Measurements from ENCODE around the gene EIF3D. TPM values are rescaled to one million over a fixed set of nuclear protein-coding genes. Genes with fewer than 3 reads are reported as not detected.

The EIF3D gene
- total RNA-seq, 2 donors from 2014 or later: 307 to 329 TPM

DNA sequence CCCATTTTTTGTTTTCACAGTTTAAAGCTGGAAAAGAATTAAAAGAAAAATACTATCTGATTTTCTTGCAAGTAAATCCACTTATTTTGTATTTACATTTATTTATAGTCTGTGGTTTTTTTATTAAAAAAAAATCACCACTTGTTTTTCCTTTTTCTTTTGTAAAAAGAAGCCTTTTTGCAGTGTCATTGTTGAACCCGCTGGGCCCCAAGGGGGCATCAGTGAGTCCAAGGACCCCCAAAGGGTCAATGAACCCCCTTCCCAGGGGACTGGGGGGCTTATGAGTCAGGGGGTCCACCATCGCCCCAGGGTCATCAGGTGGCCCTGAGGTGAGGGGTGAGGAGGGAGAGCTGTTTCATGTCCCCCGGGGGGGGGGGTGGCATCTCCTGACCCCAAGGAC is 34.0 kb upstream of the EIF3D start:
- ATAC-seq (replicated peaks): no peak
- no peak overlapping the region for H3K4me3 Mint-ChIP-seq
- no peaks in the 10 kb centered on the region for H3K36me3 Mint-ChIP-seq (ENCODE audit: low read depth)
- no peaks in the 10 kb centered on the region for H3K4me1 Mint-ChIP-seq
- peaks cover 28% of the 10 kb centered on the region for H3K27me3 Mint-ChIP-seq
- H3K27ac Mint-ChIP-seq: no peak overlapping the region
- H3K9me3 Mint-ChIP-seq: no peaks in the 10 kb centered on the region

DNA sequence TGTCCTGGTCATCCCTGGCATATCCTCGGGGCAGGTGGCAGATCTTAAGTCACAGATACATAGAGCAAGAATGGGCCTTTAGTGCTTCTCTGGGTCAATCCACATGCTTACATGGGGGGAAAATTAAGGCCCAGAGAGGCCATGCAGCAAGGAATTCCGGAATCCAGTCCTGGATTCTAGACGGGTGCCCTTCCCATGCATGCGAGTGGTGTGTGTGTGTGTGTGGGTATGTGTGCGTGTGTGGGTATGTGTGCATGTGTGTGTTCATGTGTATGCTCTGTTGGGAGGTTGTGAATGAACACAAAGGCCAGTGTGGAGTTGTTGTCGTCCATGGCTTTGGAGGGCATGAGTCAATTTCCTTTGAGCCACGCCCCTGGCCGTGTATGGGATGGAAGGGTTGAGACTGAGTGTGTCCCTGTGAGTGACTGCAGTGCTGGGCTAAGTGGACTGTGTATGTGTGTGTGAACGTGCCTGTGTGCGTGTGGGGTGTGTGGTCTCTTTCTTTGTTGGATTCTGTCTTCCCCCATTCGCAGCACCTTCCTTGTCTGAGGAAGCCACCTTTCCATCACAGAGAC is 33.4 kb upstream of the EIF3D start:
- no peak overlapping the region for H3K27ac Mint-ChIP-seq
- H3K4me1 Mint-ChIP-seq: no peaks in the 10 kb centered on the region
- H3K4me3 Mint-ChIP-seq: no peak overlapping the region
- peak; percentile 42 for ATAC-seq (replicated peaks)
- no peaks in the 10 kb centered on the region for H3K36me3 Mint-ChIP-seq (ENCODE audit: low read depth)
- H3K27me3 Mint-ChIP-seq: peaks cover 29% of the 10 kb centered on the region
- no peaks in the 10 kb centered on the region for H3K9me3 Mint-ChIP-seq

DNA sequence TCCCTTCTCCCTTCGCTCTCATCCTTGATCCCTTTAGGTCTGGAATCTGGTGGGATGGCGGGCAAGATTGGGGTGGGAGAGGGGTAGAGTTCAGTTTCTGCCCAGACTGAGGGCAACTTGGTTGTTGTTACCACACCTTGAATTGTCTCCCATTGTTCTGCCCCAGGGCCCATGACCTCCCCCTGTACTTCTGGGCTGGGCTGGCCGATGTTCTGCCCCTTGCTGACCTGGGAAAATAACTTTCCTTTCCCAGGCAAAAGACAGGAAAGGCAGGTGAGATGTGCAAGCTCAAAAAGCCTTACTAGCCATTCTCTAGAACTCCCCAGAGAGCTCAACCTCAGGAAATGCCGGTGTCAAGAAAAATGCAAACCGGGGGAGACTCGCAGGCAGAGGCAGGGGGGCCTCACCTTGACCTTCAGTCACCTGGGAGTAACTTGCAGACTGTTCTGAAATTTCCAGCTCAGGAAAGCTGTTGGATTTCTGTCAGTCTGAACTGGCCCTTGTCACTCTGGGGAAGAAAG is 32.4 kb upstream of the EIF3D start:
- Mint-ChIP-seq H3K4me1 (no peaks in the 10 kb centered on the region), H3K4me3 (no peak overlapping the region), H3K9me3 (no peaks in the 10 kb centered on the region), H3K27me3 (peaks cover 27% of the 10 kb centered on the region), H3K27ac (no peak overlapping the region), H3K36me3 (ENCODE audit: low read depth) (no peaks in the 10 kb centered on the region)
- no peak for ATAC-seq (replicated peaks)

DNA sequence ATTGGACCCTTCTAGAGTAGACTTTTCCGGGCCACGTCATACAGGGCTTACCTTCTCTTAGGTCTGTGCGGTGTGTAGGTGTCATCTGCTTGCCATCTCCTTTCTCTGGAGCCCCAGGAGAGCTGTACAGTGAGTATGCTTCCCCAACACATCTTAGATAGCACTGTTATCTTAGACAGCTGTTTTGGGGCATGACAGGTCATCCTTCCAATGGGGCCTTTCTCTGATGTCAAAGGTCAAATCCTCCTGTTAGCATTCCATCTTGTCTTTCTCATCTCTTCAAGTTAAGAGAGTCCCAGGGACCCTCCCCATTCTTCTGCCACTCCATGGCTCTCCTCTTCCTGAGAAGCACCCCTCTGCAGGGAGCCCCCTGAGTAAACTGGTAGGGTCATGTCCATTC is 31.0 kb upstream of the EIF3D start:
- Mint-ChIP-seq H3K4me3 (no peak overlapping the region), H3K9me3 (no peaks in the 10 kb centered on the region), H3K36me3 (ENCODE audit: low read depth) (no peaks in the 10 kb centered on the region), H3K27ac (no peak overlapping the region), H3K27me3 (peaks cover 30% of the 10 kb centered on the region), H3K4me1 (no peaks in the 10 kb centered on the region)
- no peak for ATAC-seq (replicated peaks)

DNA sequence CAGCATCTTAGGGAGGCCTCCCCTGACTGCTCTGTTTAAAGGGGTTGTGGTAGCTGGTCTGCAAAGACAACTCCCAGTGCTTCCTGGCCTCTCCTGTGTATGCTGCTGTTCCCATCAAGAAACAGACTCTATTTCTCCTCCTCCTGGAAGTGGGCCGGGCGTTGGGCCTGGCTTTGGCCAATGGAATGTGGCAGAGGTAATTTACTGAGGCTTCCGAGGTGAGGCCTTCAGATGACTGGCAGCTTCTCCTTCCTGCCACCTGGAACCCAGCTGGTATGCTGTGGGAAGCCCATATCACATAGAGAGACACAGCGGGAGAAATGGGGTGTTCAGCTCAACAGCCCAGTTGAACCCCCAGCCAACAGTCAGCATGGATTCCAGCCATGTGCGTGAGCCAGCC is 25.1 kb upstream of the EIF3D start:
- peaks cover 26% of the 10 kb centered on the region for H3K27me3 Mint-ChIP-seq
- no peaks in the 10 kb centered on the region for H3K9me3 Mint-ChIP-seq
- no peaks in the 10 kb centered on the region for H3K36me3 Mint-ChIP-seq (ENCODE audit: low read depth)
- H3K4me3 Mint-ChIP-seq: no peak overlapping the region
- ATAC-seq (replicated peaks): no peak
- no peaks in the 10 kb centered on the region for H3K4me1 Mint-ChIP-seq
- H3K27ac Mint-ChIP-seq: no peak overlapping the region

DNA sequence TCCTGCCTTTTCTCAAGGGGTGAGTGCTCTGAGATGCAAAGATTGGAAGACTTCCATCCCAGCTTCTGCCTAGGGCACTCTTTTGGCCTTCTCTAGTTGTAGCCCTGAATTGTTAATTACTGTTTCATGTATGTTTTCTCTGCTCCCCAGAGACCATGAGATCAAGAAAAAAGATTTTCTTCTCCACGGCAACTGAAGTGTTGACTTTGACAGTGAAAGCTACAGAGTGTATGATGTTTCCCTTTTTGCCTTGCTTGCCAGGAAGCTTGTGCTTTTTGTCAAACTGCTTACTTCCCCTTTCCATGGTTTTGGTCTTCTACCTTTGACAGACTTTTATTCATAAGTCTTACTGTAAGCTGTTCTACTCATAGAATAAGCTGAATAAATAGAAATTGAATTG is 23.3 kb upstream of the EIF3D start:
- Mint-ChIP-seq H3K4me1 (peaks cover 1% of the 10 kb centered on the region), H3K36me3 (ENCODE audit: low read depth) (no peaks in the 10 kb centered on the region), H3K4me3 (no peak overlapping the region), H3K9me3 (no peaks in the 10 kb centered on the region), H3K27ac (no peak overlapping the region), H3K27me3 (peaks cover 29% of the 10 kb centered on the region)
- no peak for ATAC-seq (replicated peaks)

DNA sequence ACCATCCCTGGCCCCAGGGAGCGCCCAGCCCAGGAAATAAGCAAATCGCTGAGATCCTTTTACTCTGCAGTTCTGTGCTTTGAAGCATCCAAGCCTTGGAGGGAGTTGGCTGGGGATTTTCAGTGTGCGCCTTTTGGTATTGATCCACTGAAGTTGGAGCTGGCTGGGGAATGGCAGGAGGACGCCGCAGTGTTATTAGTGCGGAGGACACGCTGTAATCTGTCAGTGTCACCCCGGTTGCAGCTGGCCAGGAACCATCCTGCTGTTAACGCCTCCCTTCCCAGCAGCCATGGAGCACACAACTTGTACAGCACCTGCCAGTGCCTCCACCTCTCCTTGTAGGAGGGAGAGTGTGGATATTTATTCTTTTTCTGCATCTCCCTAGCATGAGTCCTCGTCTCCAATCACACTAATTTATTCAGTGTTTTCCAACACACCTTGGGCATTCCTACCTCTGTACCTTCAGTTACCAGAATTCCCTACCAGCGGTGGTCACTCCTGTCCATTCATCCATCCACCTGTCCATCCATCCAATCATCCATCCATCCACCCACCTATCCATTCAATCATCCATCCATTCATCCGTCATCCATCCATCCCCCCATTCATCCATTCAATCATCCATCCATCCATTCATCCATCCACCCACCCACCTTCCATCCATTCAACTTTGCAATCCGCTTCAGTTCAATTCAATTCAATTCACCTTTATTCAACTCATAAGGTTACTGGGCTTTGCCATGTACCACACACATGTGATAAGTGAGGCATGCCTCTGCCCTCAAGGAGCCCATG is 21.9 kb upstream of the EIF3D start:
- ATAC-seq (replicated peaks): no peak
- no peak overlapping the region for H3K27ac Mint-ChIP-seq
- no peaks in the 10 kb centered on the region for H3K9me3 Mint-ChIP-seq
- H3K4me1 Mint-ChIP-seq: peaks cover 5% of the 10 kb centered on the region
- no peak overlapping the region for H3K4me3 Mint-ChIP-seq
- H3K36me3 Mint-ChIP-seq (ENCODE audit: low read depth): no peaks in the 10 kb centered on the region
- peaks cover 30% of the 10 kb centered on the region for H3K27me3 Mint-ChIP-seq

DNA sequence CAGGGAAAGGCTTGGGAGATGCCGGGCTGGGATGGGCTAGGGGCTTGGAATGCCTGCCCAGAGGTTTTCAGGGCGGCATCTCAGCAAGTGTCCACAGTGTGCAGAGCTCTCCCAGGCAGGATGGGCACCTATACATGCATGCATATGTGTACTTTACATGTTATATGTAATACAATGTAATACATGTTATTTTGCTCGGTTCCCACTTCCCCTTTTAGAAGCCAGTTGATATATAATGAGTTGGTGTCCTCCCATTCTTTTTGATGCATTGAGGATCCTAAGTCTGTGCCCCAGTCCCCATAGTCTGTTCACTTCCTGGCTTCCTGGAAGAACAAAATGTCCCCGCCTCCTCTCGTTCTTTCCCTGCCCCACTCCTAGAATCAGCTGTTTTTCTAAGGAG is 20.1 kb upstream of the EIF3D start:
- H3K27me3 Mint-ChIP-seq: peaks cover 24% of the 10 kb centered on the region
- H3K36me3 Mint-ChIP-seq (ENCODE audit: low read depth): no peaks in the 10 kb centered on the region
- no peak overlapping the region for H3K27ac Mint-ChIP-seq
- ATAC-seq (replicated peaks): no peak
- H3K9me3 Mint-ChIP-seq: no peaks in the 10 kb centered on the region
- peaks cover 5% of the 10 kb centered on the region for H3K4me1 Mint-ChIP-seq
- H3K4me3 Mint-ChIP-seq: no peak overlapping the region

DNA sequence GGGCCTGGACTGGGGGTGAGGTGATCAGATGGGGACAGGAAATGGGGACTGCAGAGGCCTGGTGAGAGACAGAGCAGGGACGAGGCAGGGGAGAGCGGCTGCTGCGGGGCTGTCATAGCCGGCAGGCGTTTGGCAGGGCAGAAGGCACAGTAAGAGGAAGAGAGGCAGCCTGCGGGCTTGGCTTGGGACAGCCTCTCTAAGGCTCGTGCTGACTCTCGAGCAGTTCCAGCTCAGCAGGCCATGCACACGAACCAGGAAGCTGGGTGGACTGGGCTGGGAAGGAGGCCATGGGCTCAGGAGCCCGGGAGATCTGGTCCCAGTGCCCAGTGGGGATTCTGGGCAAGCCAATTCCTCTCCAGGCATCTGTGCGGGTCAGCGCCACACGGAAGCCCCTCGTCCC is 19.6 kb upstream of the EIF3D start:
- H3K4me1 Mint-ChIP-seq: peaks cover 5% of the 10 kb centered on the region

DNA sequence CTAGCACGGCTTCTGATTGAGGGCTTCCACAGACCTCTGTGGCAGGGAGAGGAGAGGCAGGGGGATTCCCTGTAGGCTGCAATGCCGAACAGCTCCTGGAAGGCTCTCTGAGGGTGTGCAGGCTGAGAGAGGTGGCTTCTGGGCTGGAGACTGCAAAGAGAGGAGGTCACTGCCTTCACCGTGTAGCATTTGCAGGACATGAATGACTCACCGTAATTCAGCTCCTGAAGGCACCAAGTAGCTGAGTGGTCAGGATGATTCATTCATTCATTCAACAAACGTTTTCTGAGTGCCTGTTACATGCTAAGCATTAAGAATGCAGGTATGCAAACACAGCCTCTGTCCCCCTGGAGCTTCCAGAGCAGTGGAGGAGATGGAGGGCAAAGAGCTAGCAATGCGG is 18.0 kb upstream of the EIF3D start:
- peaks cover 24% of the 10 kb centered on the region for H3K27me3 Mint-ChIP-seq
- H3K4me3 Mint-ChIP-seq: no peak overlapping the region
- H3K4me1 Mint-ChIP-seq: peaks cover 9% of the 10 kb centered on the region
- H3K36me3 Mint-ChIP-seq (ENCODE audit: low read depth): no peaks in the 10 kb centered on the region
- H3K9me3 Mint-ChIP-seq: no peaks in the 10 kb centered on the region
- ATAC-seq (replicated peaks): peak; percentile 73
- H3K27ac Mint-ChIP-seq: no peak overlapping the region

More for the DNA sequence above, 19.6 kb upstream of the EIF3D start:
- no peak for ATAC-seq (replicated peaks)
- H3K27ac Mint-ChIP-seq: no peak overlapping the region
- no peaks in the 10 kb centered on the region for H3K36me3 Mint-ChIP-seq (ENCODE audit: low read depth)
- H3K9me3 Mint-ChIP-seq: no peaks in the 10 kb centered on the region
- H3K4me3 Mint-ChIP-seq: no peak overlapping the region
- H3K27me3 Mint-ChIP-seq: peaks cover 24% of the 10 kb centered on the region

DNA sequence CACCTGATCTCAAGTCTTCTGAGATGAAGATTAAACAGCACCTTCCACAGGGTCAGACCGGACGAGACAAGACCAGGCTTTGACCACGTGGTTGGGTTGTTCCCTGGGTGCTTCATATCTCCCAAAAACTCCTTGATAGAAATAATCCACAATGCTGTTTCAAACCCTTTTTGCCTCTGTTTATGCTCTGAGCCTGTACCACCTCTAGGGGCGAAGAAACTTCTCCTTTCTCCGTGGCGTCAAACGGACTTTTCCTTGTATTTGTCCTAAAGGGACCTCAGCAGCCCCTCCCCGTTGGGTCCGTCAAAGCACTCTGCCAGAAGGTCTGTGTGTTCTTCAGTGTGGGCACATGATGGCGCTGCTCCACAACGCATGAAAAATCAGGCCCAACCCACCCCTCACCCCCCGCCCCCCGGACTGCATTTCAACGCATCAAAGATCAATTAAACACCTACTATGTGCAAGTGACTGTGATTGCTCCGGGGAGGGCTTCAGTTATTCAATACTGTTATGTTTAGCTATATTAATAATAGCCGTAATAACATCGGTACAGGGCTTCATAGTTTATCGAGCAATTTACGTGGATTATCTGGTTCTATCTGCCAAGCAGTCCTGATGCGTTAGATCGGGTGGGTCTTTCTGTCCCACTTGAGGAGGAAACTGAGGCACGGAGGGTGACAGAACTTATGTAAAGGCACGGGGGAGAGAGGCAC is 17.3 kb upstream of the EIF3D start:
- ATAC-seq (replicated peaks): no peak
- no peaks in the 10 kb centered on the region for H3K36me3 Mint-ChIP-seq (ENCODE audit: low read depth)
- peaks cover 23% of the 10 kb centered on the region for H3K27me3 Mint-ChIP-seq
- no peak overlapping the region for H3K27ac Mint-ChIP-seq
- H3K9me3 Mint-ChIP-seq: no peaks in the 10 kb centered on the region
- peaks cover 11% of the 10 kb centered on the region for H3K4me1 Mint-ChIP-seq
- H3K4me3 Mint-ChIP-seq: no peak overlapping the region

DNA sequence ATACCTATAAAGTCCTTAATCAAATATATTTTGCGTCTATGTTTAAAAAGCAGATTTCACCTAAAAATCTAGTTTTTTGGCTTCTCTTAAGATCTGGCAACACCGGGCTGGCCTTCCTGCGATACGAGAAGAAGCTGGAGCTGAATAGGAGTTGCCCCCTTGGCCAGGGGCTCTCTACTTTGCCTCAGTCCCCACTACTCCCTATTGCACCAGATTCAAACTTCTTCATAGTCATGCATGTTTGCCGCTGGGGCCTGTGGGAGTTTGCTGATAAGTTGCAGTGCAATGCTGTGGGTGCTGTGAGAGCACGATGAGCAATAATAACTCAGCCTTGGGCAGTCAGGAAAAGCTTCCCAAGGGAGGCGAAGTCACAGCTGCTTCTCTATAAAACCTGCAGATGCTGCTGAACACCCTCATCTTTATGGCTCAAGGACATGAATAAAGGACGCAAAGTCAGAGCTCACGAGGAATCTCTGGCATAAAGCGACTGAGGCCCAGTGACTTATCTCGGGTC is 15.2 kb upstream of the EIF3D start:
- no peaks in the 10 kb centered on the region for H3K9me3 Mint-ChIP-seq
- no peak for ATAC-seq (replicated peaks)
- no peak overlapping the region for H3K27ac Mint-ChIP-seq
- H3K4me3 Mint-ChIP-seq: no peak overlapping the region
- H3K27me3 Mint-ChIP-seq: peaks cover 15% of the 10 kb centered on the region
- H3K36me3 Mint-ChIP-seq (ENCODE audit: low read depth): no peaks in the 10 kb centered on the region
- H3K4me1 Mint-ChIP-seq: peaks cover 11% of the 10 kb centered on the region

DNA sequence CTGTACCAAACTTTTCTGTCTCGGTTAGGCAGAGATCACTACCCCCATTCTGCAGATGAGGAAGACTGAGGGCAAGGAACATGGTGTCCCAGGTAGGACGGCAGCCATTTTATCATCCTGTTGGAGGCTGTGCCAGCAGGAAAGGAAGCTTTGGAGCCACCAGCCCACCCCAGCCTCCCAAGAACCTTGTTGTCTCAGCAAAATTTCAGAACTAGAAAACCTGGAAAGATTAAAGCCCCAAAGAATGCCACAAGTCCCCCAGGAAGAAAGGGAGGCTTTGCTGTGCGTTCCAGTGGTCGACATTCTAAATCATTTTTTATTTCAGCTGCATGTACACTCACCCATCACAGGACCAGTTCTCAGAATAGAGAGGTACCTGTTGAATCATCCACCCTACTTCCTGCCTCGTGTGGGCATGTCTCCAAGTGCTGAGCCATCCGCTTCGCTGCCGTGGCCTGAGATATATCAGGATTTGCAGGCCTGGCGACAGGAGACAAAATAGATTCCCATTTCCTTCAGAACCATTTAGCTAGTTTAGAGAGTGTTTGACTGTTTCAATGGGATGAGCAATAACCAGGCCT is 13.0 kb upstream of the EIF3D start:
- Mint-ChIP-seq H3K27me3 (peaks cover 7% of the 10 kb centered on the region), H3K9me3 (no peaks in the 10 kb centered on the region), H3K4me1 (peaks cover 6% of the 10 kb centered on the region), H3K36me3 (ENCODE audit: low read depth) (no peaks in the 10 kb centered on the region), H3K27ac (peak overlapping the region; percentile 89), H3K4me3 (peak overlapping the region; percentile 68)
- peak; percentile 98 for ATAC-seq (replicated peaks)

DNA sequence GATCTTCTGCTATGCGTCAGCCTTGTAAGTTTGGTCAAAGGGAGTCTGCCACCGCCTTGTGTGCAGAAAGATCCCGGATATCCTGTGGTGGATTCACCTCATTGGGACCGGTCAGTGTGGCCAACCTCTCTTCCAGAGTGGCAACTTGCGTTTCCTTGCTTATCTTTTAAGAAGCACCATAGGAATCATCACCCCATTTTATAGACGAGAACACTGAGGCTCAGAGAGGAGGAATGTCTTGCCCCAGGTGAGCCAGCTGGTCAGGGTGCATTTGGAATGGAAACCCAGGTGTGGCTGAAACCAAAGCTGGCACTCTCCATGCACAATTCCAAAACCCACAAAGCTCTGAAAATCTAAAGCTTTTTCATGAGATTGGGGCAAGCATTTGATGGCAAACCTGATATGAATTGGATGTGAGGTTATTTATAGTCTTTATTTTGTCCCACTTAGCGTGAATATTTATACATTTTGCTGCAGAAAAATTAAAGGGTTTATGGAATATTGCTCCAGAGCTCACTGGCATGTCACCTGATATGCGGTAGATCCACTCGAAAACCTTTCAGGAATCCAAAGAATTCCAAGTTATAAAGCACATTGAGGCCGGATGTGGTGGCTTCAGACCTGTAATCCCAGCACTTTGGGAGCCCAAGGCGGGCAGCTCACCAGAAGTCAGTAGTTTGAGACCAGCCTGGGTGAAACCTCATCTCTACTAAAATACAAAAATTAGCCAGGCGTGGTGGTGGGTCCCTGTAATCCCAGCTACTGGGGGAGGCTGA is 12.1 kb upstream of the EIF3D start:
- peak overlapping the region; percentile 68 for H3K4me3 Mint-ChIP-seq
- H3K9me3 Mint-ChIP-seq: no peaks in the 10 kb centered on the region
- H3K4me1 Mint-ChIP-seq: peaks cover 6% of the 10 kb centered on the region
- no peak for ATAC-seq (replicated peaks)
- H3K27ac Mint-ChIP-seq: no peak overlapping the region
- H3K36me3 Mint-ChIP-seq (ENCODE audit: low read depth): no peaks in the 10 kb centered on the region
- peaks cover 1% of the 10 kb centered on the region for H3K27me3 Mint-ChIP-seq
